Dendritic cell treated with granulocyte-macrophage colony-stimulating factor and Interleukin-4, amounts not matched to agents 40 ng/mL and 50 ng/mL, for 4 days (primary cell): ENCODE data around the gene SRPK3.

Experiments
- H3K27ac Mint-ChIP-seq: one replicate; pipeline ENCODE4 v1.8.0; 2022; ENCODE audit warnings: mild to moderate bottlenecking, mixed read lengths
- H3K27me3 Mint-ChIP-seq: one replicate; pipeline ENCODE4 v1.8.0; 2022; ENCODE audit warnings: mild to moderate bottlenecking, mixed read lengths
- H3K36me3 Mint-ChIP-seq: one replicate; pipeline ENCODE4 v1.8.0; 2022; ENCODE audit warnings: low read depth, mixed read lengths
- H3K4me1 Mint-ChIP-seq: one replicate; pipeline ENCODE4 v1.8.0; 2022; ENCODE audit warnings: low read depth, mixed read lengths
- H3K4me3 Mint-ChIP-seq: one replicate; pipeline ENCODE4 v1.8.0; 2022; ENCODE audit warnings: mild to moderate bottlenecking, moderate library complexity, mixed read lengths
- H3K9me3 Mint-ChIP-seq: one replicate; pipeline ENCODE4 v1.8.0; 2022; ENCODE audit warnings: mixed read lengths
- intact Hi-C: fragments of 100-400 bp; cut with micrococcal nuclease; formaldehyde crosslinking; loops from one replicate; pipeline ENCODE4 v1.15.0; 2022

SRPK3 gene

GRCh38 chrX:153794897-153795816, 14.3 kb downstream of the SRPK3 start:
- intact Hi-C loops: loop anchor here (1.0 kb wide), 1 partner anchor 130 kb away; no protein-coding TSS in a partner anchor
- peaks cover 80% of the 10 kb centered on the region for H3K36me3 Mint-ChIP-seq
- peak overlapping the region; percentile 89 for H3K27ac Mint-ChIP-seq
- peaks cover 27% of the 10 kb centered on the region for H3K4me1 Mint-ChIP-seq
- no peaks in the 10 kb centered on the region for H3K27me3 Mint-ChIP-seq
- H3K9me3 Mint-ChIP-seq: no peaks in the 10 kb centered on the region
- peak overlapping the region; percentile 93 for H3K4me3 Mint-ChIP-seq

- Mint-ChIP-seq H3K4me1 (peaks cover 27% of the 10 kb centered on the region), H3K27me3 (peaks cover 7% of the 10 kb centered on the region), H3K36me3 (peaks cover 58% of the 10 kb centered on the region), H3K4me3 (no peak overlapping the region), H3K9me3 (no peaks in the 10 kb centered on the region), H3K27ac (no peak overlapping the region)
- intact Hi-C loops: no loop called here
These were observed 16.7 kb downstream of the SRPK3 start for GRCh38 chrX:153797415-153798015.

- H3K27ac Mint-ChIP-seq: no peak overlapping the region
- peaks cover 20% of the 10 kb centered on the region for H3K4me1 Mint-ChIP-seq
- H3K4me3 Mint-ChIP-seq: no peak overlapping the region
- H3K36me3 Mint-ChIP-seq: peaks cover 47% of the 10 kb centered on the region
- H3K9me3 Mint-ChIP-seq: no peaks in the 10 kb centered on the region
- peaks cover 16% of the 10 kb centered on the region for H3K27me3 Mint-ChIP-seq
- intact Hi-C loops: no loop called here
These were observed 18.5 kb downstream of the SRPK3 start for GRCh38 chrX:153799326-153799725.

- intact Hi-C loops: no loop called here
- H3K36me3 Mint-ChIP-seq: peaks cover 41% of the 10 kb centered on the region
- no peak overlapping the region for H3K4me3 Mint-ChIP-seq
- H3K9me3 Mint-ChIP-seq: no peaks in the 10 kb centered on the region
- no peak overlapping the region for H3K27ac Mint-ChIP-seq
- H3K4me1 Mint-ChIP-seq: peaks cover 13% of the 10 kb centered on the region
- H3K27me3 Mint-ChIP-seq: peaks cover 16% of the 10 kb centered on the region
These were observed 19.4 kb downstream of the SRPK3 start for GRCh38 chrX:153800177-153800722.

- H3K36me3 Mint-ChIP-seq: peaks cover 41% of the 10 kb centered on the region
- H3K4me1 Mint-ChIP-seq: peaks cover 9% of the 10 kb centered on the region
- peaks cover 18% of the 10 kb centered on the region for H3K27me3 Mint-ChIP-seq
- intact Hi-C loops: no loop called here
- no peaks in the 10 kb centered on the region for H3K9me3 Mint-ChIP-seq
- no peak overlapping the region for H3K27ac Mint-ChIP-seq
- no peak overlapping the region for H3K4me3 Mint-ChIP-seq
These were observed 19.9 kb downstream of the SRPK3 start for GRCh38 chrX:153800746-153801145.

GRCh38 chrX:153801669-153802068, 20.8 kb downstream of the SRPK3 start:
- Mint-ChIP-seq H3K4me3 (no peak overlapping the region), H3K27me3 (peaks cover 18% of the 10 kb centered on the region), H3K36me3 (peaks cover 31% of the 10 kb centered on the region), H3K27ac (no peak overlapping the region), H3K9me3 (no peaks in the 10 kb centered on the region), H3K4me1 (no peaks in the 10 kb centered on the region)
- intact Hi-C loops: no loop called here

GRCh38 chrX:153802513-153803045, 21.7 kb downstream of the SRPK3 start:
- Mint-ChIP-seq H3K4me1 (no peaks in the 10 kb centered on the region), H3K27ac (no peak overlapping the region), H3K9me3 (no peaks in the 10 kb centered on the region), H3K36me3 (peaks cover 22% of the 10 kb centered on the region), H3K4me3 (no peak overlapping the region), H3K27me3 (peaks cover 18% of the 10 kb centered on the region)
- intact Hi-C loops: no loop called here

- Mint-ChIP-seq H3K4me1 (no peaks in the 10 kb centered on the region), H3K36me3 (peaks cover 13% of the 10 kb centered on the region), H3K27ac (no peak overlapping the region), H3K27me3 (peaks cover 18% of the 10 kb centered on the region), H3K4me3 (no peak overlapping the region), H3K9me3 (no peaks in the 10 kb centered on the region)
- intact Hi-C loops: no loop called here
These were observed 22.6 kb downstream of the SRPK3 start for GRCh38 chrX:153803211-153804099.

- Mint-ChIP-seq H3K27me3 (peaks cover 18% of the 10 kb centered on the region), H3K27ac (no peak overlapping the region), H3K9me3 (no peaks in the 10 kb centered on the region), H3K4me3 (no peak overlapping the region), H3K4me1 (no peaks in the 10 kb centered on the region), H3K36me3 (peaks cover 7% of the 10 kb centered on the region)
- intact Hi-C loops: no loop called here
These were observed 23.3 kb downstream of the SRPK3 start for GRCh38 chrX:153804100-153804595.

GRCh38 chrX:153804621-153805020, 23.8 kb downstream of the SRPK3 start:
- Mint-ChIP-seq H3K4me3 (no peak overlapping the region), H3K27ac (no peak overlapping the region), H3K27me3 (peaks cover 19% of the 10 kb centered on the region), H3K9me3 (no peaks in the 10 kb centered on the region), H3K36me3 (peaks cover 2% of the 10 kb centered on the region), H3K4me1 (no peaks in the 10 kb centered on the region)
- intact Hi-C loops: no loop called here

GRCh38 chrX:153805436-153805835, 24.6 kb downstream of the SRPK3 start:
- no peak overlapping the region for H3K27ac Mint-ChIP-seq
- H3K4me3 Mint-ChIP-seq: no peak overlapping the region
- H3K9me3 Mint-ChIP-seq: no peaks in the 10 kb centered on the region
- intact Hi-C loops: no loop called here
- no peaks in the 10 kb centered on the region for H3K4me1 Mint-ChIP-seq
- H3K27me3 Mint-ChIP-seq: peaks cover 24% of the 10 kb centered on the region
- no peaks in the 10 kb centered on the region for H3K36me3 Mint-ChIP-seq

- no peaks in the 10 kb centered on the region for H3K4me1 Mint-ChIP-seq
- no peaks in the 10 kb centered on the region for H3K36me3 Mint-ChIP-seq
- H3K9me3 Mint-ChIP-seq: no peaks in the 10 kb centered on the region
- H3K27me3 Mint-ChIP-seq: peaks cover 28% of the 10 kb centered on the region
- no peak overlapping the region for H3K4me3 Mint-ChIP-seq
- H3K27ac Mint-ChIP-seq: no peak overlapping the region
- intact Hi-C loops: no loop called here
These were observed 26.2 kb downstream of the SRPK3 start for GRCh38 chrX:153806999-153807575.

GRCh38 chrX:153807976-153808375, 27.1 kb downstream of the SRPK3 start:
- Mint-ChIP-seq H3K4me1 (no peaks in the 10 kb centered on the region), H3K27ac (no peak overlapping the region), H3K36me3 (no peaks in the 10 kb centered on the region), H3K9me3 (no peaks in the 10 kb centered on the region), H3K4me3 (no peak overlapping the region), H3K27me3 (peaks cover 23% of the 10 kb centered on the region)
- intact Hi-C loops: no loop called here
